HepG2 (cell line): ENCODE measurements around the gene GRK3. TPM values are rescaled to one million over a fixed set of nuclear protein-coding genes. Genes with fewer than 3 reads are reported as not detected.

Experiments used
- ONECUT2 ChIP-seq: sonication (generic); formaldehyde crosslinking; IDR thresholded peaks from 2 replicates; pipeline ENCODE4 v1.4.0; 2020; ENCODE audit warnings: missing genetic modification reagents
- POGZ ChIP-seq: sonication (generic); formaldehyde crosslinking; IDR thresholded peaks from 2 replicates; pipeline ENCODE4 v1.4.0; 2020; ENCODE audit warnings: mild to moderate bottlenecking, missing genetic modification reagents
- ZNF30 ChIP-seq: sonication (generic); formaldehyde crosslinking; IDR thresholded peaks from 2 replicates; pipeline ENCODE4 v1.5.0; 2020; ENCODE audit warnings: mild to moderate bottlenecking, missing genetic modification reagents
- polyA plus RNA-seq, 8 experiments: library from polyadenylated mRNA; depleted of rRNA in 3 of 8; stranded (reverse) in 7 of 8; unstranded in 1 of 8; fragments of >200 nt; fragmentation: Illumina TruSeq in 4 of 8; extraction: Trizol in 4 of 8; gene quantifications; 2 replicates each; pipeline versions ENCODE4 v1.2.1 to v1.2.3, GENCODE V29; 2011 to 2016; ENCODE audit warnings: low read depth in 4 of 8, missing spikeins in 1 of 8, mixed read lengths in 1 of 8; ENCODE audit not compliant: insufficient read depth in 1 of 8
- total RNA-seq, 5 experiments: library from RNA; depleted of rRNA; stranded (reverse); fragments of >200 nt; fragmentation: Illumina TruSeq; extraction: Trizol; gene quantifications; 2 replicates each; pipeline ENCODE4 v1.2.3, GENCODE V29; 2016; ENCODE audit warnings: low read depth in 1 of 5
- TF ChIP-seq, protein P1 (sequence below): IDR thresholded peaks from 2 replicates; pipeline ENCODE4 v1.4.0; 2020; ENCODE audit warnings: mild to moderate bottlenecking, missing genetic modification reagents
- TF ChIP-seq, protein P2 (sequence below): sonication (generic); formaldehyde crosslinking; IDR thresholded peaks from 2 replicates; pipeline ENCODE4 v1.4.0; 2020; ENCODE audit warnings: mild to moderate bottlenecking, missing genetic modification reagents
- TF ChIP-seq, protein P3 (sequence below): sonication (generic); formaldehyde crosslinking; IDR thresholded peaks from 2 replicates; pipeline ENCODE4 v1.4.0; 2020; ENCODE audit warnings: missing genetic modification reagents, low read depth, mild to moderate bottlenecking, borderline replicate concordance
- TF ChIP-seq, protein P4 (sequence below): sonication (generic); formaldehyde crosslinking; IDR thresholded peaks from 2 replicates; pipeline ENCODE4 v1.9.0; 2021; ENCODE audit warnings: missing genetic modification reagents, mild to moderate bottlenecking, borderline replicate concordance
- TF ChIP-seq, protein P5 (sequence below): sonication (generic); formaldehyde crosslinking; IDR thresholded peaks from 2 replicates; pipeline ENCODE4 v1.8.1; 2023; ENCODE audit warnings: mild to moderate bottlenecking, missing genetic modification reagents
- TF ChIP-seq, protein P6 (sequence below): sonication (generic); formaldehyde crosslinking; conservative IDR thresholded peaks from 2 replicates; pipeline ENCODE4 v1.4.0; 2020; ENCODE audit warnings: missing genetic modification reagents
- TF ChIP-seq, protein P7 (sequence below): sonication (generic); formaldehyde crosslinking; IDR thresholded peaks from 2 replicates; pipeline ENCODE4 v1.4.0; 2020; ENCODE audit warnings: missing genetic modification reagents

Gene GRK3
- total and polyA plus RNA-seq, 2 of the 13 experiments (the other 11 are each of a cell fraction or from before 2014, with no cell fraction given): 8.5 to 16.7 TPM

DNA sequence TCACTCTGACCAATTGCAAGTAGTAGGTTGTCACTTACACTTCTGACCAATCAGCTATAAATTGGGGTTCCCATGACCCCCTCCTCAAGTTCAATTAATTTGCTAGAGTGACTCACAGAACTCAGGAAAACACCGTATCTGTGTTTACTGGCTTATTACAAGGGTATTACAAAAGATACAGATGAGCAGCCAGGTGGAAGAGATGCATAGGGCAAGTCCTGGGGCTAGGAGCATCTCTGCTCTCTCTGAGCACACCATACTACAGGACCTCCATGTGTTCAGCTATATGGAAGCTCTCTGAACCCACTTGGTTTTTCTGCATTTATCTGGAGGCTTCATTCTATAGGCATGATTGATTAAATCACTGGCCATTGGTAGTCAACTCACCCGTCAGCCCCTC is 11.3 kb upstream of the GRK3 start (continued):
- TF ChIP-seq, protein P1, sequence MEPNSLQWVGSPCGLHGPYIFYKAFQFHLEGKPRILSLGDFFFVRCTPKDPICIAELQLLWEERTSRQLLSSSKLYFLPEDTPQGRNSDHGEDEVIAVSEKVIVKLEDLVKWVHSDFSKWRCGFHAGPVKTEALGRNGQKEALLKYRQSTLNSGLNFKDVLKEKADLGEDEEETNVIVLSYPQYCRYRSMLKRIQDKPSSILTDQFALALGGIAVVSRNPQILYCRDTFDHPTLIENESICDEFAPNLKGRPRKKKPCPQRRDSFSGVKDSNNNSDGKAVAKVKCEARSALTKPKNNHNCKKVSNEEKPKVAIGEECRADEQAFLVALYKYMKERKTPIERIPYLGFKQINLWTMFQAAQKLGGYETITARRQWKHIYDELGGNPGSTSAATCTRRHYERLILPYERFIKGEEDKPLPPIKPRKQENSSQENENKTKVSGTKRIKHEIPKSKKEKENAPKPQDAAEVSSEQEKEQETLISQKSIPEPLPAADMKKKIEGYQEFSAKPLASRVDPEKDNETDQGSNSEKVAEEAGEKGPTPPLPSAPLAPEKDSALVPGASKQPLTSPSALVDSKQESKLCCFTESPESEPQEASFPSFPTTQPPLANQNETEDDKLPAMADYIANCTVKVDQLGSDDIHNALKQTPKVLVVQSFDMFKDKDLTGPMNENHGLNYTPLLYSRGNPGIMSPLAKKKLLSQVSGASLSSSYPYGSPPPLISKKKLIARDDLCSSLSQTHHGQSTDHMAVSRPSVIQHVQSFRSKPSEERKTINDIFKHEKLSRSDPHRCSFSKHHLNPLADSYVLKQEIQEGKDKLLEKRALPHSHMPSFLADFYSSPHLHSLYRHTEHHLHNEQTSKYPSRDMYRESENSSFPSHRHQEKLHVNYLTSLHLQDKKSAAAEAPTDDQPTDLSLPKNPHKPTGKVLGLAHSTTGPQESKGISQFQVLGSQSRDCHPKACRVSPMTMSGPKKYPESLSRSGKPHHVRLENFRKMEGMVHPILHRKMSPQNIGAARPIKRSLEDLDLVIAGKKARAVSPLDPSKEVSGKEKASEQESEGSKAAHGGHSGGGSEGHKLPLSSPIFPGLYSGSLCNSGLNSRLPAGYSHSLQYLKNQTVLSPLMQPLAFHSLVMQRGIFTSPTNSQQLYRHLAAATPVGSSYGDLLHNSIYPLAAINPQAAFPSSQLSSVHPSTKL (CRISPR knock-in tag): no peak
- TF ChIP-seq POGZ (no peak), ONECUT2 (CRISPR knock-in tag) (no peak), ZNF30 (CRISPR knock-in tag) (no peak)
- TF ChIP-seq, protein P2, sequence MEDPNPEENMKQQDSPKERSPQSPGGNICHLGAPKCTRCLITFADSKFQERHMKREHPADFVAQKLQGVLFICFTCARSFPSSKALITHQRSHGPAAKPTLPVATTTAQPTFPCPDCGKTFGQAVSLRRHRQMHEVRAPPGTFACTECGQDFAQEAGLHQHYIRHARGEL (CRISPR knock-in tag): no peak
- TF ChIP-seq, protein P3, sequence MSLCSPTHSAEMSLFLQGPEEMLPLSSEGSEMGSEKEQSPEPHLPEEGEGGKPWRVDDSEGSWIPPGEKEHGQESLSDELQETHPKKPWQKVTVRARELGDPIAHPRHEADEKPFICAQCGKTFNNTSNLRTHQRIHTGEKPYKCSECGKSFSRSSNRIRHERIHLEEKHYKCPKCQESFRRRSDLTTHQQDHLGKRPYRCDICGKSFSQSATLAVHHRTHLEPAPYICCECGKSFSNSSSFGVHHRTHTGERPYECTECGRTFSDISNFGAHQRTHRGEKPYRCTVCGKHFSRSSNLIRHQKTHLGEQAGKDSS (CRISPR knock-in tag): no peak
- TF ChIP-seq, protein P4, sequence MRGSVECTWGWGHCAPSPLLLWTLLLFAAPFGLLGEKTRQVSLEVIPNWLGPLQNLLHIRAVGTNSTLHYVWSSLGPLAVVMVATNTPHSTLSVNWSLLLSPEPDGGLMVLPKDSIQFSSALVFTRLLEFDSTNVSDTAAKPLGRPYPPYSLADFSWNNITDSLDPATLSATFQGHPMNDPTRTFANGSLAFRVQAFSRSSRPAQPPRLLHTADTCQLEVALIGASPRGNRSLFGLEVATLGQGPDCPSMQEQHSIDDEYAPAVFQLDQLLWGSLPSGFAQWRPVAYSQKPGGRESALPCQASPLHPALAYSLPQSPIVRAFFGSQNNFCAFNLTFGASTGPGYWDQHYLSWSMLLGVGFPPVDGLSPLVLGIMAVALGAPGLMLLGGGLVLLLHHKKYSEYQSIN (CRISPR knock-in tag): no peak
- TF ChIP-seq, protein P5, sequence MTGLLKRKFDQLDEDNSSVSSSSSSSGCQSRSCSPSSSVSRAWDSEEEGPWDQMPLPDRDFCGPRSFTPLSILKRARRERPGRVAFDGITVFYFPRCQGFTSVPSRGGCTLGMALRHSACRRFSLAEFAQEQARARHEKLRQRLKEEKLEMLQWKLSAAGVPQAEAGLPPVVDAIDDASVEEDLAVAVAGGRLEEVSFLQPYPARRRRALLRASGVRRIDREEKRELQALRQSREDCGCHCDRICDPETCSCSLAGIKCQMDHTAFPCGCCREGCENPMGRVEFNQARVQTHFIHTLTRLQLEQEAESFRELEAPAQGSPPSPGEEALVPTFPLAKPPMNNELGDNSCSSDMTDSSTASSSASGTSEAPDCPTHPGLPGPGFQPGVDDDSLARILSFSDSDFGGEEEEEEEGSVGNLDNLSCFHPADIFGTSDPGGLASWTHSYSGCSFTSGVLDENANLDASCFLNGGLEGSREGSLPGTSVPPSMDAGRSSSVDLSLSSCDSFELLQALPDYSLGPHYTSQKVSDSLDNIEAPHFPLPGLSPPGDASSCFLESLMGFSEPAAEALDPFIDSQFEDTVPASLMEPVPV (CRISPR knock-in tag): no peak
- TF ChIP-seq, protein P6, sequence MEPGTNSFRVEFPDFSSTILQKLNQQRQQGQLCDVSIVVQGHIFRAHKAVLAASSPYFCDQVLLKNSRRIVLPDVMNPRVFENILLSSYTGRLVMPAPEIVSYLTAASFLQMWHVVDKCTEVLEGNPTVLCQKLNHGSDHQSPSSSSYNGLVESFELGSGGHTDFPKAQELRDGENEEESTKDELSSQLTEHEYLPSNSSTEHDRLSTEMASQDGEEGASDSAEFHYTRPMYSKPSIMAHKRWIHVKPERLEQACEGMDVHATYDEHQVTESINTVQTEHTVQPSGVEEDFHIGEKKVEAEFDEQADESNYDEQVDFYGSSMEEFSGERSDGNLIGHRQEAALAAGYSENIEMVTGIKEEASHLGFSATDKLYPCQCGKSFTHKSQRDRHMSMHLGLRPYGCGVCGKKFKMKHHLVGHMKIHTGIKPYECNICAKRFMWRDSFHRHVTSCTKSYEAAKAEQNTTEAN (CRISPR knock-in tag): no peak
- TF ChIP-seq, protein P7, sequence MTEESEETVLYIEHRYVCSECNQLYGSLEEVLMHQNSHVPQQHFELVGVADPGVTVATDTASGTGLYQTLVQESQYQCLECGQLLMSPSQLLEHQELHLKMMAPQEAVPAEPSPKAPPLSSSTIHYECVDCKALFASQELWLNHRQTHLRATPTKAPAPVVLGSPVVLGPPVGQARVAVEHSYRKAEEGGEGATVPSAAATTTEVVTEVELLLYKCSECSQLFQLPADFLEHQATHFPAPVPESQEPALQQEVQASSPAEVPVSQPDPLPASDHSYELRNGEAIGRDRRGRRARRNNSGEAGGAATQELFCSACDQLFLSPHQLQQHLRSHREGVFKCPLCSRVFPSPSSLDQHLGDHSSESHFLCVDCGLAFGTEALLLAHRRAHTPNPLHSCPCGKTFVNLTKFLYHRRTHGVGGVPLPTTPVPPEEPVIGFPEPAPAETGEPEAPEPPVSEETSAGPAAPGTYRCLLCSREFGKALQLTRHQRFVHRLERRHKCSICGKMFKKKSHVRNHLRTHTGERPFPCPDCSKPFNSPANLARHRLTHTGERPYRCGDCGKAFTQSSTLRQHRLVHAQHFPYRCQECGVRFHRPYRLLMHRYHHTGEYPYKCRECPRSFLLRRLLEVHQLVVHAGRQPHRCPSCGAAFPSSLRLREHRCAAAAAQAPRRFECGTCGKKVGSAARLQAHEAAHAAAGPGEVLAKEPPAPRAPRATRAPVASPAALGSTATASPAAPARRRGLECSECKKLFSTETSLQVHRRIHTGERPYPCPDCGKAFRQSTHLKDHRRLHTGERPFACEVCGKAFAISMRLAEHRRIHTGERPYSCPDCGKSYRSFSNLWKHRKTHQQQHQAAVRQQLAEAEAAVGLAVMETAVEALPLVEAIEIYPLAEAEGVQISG (CRISPR knock-in tag): no peak
- TF ChIP-seq, all 625 proteins: peak for 0
